HG03520 (cell line): ENCODE results near the gene SPEG.
"Not testable (repeated sequence)": the region's sequence is repeated elsewhere in the genome, so short reads cannot be mapped to it uniquely, and the experiment has no call there.

Source experiments
- ATAC-seq: cut with Tn5 transposase; IDR thresholded peaks from one replicate; pipeline ENCODE4 v1.9.1; 2021; ENCODE audit warnings: mild to moderate bottlenecking, moderate library complexity; ENCODE audit not compliant: unreplicated experiment

Gene SPEG

GRCh38 chr2:219434718-219435525 is at the start of gene SPEG:
Gene SPEG, plus strand, starts transcription at chr2:219434843. Its CDS starts 135 bp downstream, at chr2:219434978.
- no peak for ATAC-seq

DNA sequence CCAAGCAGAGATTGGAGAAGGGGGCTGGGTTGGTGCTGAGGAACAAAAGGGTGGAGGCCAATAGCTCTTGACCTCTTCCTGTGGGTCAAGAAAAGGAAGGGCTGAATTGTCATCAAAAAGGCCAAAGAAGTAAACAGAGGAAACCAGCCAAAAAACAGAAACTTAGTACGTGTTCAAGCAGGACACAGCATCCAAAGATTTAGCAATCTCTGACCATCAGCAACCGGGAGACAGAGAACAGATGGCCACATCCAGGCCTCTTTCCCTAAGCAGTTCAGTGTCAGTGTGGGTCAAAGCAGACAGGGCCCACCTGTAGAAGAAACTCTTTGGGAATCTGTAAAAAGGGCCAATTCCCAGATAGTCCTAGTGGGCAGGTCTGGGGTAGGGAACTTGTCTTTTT is 49.8 kb upstream of the SPEG start:
- ATAC-seq, result no peak

DNA sequence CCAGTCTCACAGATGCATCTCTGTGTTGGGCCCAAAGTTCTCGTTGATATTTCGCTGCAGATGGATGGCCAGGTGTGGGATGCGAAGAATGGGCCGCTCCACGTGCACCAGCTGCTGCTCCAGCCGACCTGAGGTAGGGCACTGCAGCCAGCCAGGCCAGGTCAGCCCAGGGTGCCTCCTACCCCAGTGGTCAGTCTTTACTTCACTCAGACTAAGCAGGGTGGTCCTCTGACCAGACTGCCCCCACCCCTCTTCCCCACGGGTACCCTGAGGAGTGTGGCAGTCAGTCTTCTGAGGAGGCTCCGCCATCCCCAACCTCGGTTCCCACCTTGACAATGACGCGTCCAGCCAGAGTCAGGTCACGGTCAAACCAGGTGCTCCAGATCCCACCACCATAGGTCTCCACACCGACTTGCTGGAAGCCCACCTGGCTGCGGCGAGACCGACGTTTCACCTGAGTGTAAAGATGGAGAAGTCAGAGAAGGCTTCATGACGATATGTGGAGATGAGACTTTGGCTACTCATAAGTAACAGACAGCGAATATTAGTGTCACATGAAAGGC is 48.6 kb upstream of the SPEG start:
- ATAC-seq, result no peak

- ATAC-seq, result no peak
These were observed 47.9 kb upstream of the SPEG start for GRCh38 chr2:219386532-219387280.

- peak; percentile 49 for ATAC-seq
These were observed 47.1 kb upstream of the SPEG start, which contains the start of gene DNPEP for GRCh38 chr2:219387306-219388120. Gene DNPEP, minus strand, starts transcription at chr2:219387912. Its CDS starts 118 bp downstream, at chr2:219387794.

DNA sequence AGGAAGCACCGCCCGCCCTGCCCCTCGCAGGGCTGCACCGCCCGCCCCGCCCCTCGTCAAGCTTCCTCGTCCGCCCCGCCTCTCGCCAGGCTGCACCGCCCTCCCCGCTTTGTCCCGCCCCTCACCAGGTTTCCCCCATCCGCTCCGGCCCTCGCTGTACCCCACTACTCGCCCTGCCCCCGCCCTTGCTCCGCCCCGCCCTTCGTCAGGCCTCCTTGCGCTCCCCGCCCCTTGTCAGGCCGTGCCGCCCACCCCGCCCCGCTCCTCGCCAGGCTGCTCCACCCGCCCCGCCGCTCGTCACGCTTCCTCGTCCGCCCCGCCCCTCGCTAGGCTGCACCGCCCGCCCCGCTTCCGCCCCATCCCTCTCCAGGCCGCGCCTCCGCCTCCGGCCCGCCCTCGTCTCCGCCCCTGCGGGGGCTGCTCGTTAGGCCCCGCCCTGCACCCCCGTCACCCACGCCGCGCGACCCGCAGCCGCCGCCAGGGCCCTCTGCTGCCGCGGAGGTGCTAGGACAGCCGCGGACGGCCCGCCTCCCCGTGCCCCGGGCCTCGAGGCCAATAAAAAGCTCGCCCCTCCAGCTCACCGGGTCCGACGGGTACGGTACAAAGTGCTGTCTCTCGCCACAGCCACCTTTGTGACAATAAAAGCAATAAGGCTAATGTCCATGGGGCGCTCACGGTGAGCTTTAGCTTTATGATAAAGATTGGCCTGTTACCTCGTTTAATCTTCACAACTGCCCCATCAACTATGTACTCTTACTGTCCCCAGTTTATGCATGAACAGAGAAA is 46.3 kb upstream of the SPEG start:
- ATAC-seq, result peak; percentile 83

DNA sequence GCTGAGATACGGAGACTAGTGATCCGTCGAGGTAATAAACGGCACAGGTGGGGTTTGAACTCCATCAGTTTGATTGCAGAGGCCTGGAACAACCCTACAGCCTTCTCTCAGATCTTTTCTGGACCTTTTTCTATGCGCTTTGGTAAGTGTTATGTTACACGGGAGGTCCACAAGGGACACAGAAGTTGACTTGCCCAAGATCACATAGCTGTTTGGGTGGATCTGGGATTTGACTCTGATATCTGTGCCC is 45.8 kb upstream of the SPEG start:
- no peak for ATAC-seq

DNA sequence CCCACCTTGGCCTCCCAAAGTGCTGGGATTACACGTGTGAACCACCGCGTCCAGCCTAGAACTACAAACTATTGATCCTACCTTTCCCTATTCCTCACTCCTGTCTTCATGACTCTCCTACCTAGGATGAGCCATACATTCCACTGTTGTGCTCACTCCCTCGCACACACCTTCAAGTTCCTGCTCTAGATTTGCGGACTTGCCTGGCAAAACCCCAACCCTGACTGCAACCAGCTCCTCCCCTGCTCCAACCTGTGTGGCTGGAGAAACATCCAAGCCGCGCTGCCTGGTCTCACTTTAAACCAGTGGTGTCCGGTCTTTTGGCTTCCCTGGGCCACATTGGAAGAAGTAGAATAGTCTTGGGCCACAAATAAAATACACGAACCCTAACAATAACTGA is 41.9 kb upstream of the SPEG start:
- no peak for ATAC-seq

DNA sequence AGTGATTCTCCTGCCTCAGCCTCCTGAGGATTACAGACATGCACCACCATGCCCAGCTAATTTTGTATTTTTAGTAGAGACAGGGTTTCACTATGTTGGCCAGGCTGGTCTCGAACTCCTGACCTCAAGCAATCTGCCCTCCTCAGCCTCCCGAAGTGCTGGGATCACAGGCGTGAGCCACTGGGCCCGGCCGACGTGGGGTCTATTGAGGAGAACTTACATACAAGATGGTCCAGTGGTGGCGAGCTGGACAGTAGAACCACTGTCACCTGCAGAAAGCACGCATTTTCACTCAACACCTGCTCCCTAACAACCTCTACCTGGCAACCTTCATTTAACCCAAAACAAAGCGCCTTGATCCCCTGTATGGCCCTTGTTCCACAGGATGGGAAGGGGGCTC is 39.6 kb upstream of the SPEG start:
- not testable (repeated sequence) for ATAC-seq

DNA sequence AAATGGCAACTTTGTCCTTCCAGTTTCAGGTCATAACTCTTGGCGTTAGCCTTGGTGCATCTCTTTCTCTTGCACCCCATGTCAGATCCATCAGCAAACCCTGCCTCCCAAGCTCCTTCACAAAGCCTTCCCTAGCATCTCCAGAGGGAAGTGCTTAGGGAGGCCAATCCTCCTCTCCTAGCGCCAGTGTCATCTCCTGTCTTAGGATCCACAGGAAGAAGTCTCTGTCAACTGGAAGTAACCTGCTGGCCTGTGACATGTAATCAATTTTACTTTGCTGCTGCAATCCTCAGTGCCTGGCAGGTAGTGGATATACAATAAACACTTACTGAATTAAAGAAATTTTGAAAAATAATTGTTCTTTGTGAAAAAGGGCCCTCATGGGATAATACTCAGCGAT is 39.0 kb upstream of the SPEG start:
- no peak for ATAC-seq

GRCh38 chr2:219396863-219397457 is 37.7 kb upstream of the SPEG start:
- no peak for ATAC-seq

DNA sequence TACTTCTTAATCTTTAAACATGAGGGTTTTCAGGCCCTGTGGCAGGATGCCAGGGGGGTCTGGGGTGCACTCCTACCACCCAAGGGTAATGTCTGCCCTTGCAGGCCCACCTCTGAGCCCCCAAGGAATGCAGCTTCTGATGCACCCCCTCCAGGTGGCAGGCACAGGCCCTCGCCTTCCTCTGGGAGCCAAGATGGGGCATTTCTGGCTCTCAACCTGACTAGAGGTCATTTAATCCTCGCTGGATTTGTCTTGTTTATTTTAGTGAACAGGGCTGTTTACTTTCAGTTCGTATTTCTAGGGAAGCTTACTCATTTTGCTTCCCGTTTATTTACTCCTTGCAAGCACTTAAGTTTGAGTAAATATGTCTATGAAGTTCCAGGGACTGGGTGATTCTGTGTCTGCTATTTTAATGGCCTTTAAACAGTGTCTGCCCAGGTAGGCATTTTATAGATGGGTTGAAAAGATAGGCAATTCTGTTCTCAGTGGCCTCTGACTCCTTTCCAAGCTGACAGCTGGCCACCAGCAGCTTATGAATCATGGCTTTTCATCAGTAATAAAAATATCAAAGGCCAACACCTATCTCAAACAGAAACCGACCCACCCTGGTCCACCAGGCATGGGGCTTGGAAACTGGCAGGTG is 35.8 kb upstream of the SPEG start:
- no peak for ATAC-seq

GRCh38 chr2:219399716-219400478 is 34.7 kb upstream of the SPEG start:
- no peak for ATAC-seq

DNA sequence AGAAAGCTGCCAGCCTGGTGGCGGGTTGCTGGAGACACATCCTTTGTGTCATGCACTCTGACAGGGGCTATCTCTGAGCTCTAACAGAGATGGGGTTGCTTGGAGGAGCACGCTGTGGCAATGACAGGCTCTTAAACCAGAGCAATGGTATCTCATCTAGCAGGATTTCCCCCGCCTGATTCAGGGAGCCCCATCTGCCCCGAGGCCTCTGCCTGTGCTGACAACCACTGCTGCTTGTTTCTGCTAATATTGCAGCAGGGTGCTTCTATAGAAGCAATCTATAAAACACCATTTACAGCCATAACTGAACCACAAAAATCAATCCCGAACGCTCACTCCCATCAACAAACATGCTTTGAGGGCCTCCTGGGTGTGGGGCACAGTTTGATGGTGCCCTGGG is 34.1 kb upstream of the SPEG start:
- ATAC-seq, result no peak

DNA sequence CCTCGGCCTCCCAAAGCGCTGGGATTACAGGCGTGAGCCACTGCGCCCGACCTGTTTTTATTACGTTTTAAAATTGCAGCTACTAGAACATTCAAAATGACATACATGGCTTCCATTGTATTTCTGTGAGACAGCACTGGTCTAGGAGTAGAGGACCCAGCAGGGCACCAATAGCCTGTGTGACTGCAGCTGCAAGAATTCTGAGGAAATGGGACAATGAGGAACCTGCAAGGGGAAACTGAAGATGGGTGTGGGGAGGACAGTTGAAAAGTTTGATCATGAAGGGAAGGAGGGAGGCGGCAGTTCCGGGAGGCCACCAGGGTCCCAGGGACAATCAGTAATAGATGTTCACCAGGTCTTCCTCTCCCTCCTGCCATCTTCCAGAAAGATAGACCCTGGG is 33.0 kb upstream of the SPEG start:
- ATAC-seq, result no peak

DNA sequence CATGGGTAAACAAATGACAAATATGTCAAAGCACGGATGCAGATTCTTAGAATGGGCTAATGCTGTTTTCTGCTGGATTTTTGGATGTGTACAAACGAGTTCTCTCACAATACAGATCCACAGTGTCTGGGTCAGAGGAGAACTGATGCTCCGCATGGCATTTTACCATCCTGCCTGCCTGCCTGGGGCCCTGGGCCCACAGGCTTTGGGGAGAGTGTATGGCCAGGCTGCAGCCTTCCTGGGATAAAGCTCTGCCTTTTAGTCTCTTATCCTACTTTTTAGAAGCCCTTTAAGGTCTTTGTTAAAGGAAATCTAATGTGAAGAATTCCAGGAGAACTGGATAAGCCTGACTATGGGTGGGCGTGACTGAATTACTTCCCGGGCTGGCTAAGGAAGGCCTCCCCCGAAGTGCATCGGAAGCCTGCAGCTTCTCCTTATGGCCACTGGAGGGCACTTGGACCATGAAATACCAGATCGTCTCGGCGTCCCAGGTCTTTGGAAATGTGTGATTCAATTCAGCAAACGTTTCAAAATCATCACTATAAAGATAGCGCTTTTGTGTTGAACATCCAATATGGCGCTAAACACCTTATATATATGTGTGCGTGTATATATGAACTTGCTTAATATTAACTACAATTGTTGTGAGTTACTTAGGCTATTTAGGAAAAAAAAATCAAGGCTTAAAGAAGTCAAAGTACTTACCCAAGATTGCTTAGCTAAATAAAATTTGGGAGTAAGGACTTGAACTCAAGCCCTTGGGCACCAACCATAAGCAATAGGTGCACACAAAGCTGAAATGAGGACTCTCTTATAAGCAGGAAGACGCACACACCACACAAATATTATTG is 31.8 kb upstream of the SPEG start:
- ATAC-seq, result peak; percentile 74

DNA sequence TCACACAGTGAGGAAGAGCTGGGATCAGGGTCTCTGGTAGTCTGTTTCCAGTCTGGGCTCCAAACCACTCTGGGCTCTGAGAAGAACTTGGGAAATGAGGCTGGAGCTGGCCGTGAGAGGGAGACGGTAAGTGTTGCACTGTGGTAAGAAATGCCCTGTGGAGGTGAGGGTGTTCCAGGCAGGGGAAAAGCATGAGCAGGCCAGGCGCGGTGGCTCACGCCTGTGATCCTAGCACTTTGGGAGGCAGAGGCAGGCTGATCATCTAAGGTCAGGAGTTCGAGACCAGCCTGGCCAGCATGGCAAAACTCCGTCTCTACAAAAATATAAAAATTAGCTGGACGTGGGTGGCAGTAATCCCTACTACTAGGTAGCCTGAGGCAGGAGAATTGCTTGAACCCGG is 30.8 kb upstream of the SPEG start:
- ATAC-seq, result no peak

- ATAC-seq, result no peak
These were observed 30.2 kb upstream of the SPEG start for GRCh38 chr2:219404291-219404910.
